ENCODE data around the gene ASCL2. TPM values are rescaled to one million over a fixed set of nuclear protein-coding genes. Genes with fewer than 3 reads are reported as not detected.

Gene ASCL2
- total RNA-seq, 4 donors from 2014 or later: 1.0 to 1.6 (median 1.5) TPM; not detected in 1

GRCh38 chr11:2251138-2251537 is 19.2 kb downstream of the ASCL2 start:
- TF ChIP-seq, protein P1, sequence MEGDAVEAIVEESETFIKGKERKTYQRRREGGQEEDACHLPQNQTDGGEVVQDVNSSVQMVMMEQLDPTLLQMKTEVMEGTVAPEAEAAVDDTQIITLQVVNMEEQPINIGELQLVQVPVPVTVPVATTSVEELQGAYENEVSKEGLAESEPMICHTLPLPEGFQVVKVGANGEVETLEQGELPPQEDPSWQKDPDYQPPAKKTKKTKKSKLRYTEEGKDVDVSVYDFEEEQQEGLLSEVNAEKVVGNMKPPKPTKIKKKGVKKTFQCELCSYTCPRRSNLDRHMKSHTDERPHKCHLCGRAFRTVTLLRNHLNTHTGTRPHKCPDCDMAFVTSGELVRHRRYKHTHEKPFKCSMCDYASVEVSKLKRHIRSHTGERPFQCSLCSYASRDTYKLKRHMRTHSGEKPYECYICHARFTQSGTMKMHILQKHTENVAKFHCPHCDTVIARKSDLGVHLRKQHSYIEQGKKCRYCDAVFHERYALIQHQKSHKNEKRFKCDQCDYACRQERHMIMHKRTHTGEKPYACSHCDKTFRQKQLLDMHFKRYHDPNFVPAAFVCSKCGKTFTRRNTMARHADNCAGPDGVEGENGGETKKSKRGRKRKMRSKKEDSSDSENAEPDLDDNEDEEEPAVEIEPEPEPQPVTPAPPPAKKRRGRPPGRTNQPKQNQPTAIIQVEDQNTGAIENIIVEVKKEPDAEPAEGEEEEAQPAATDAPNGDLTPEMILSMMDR (IDR thresholded peaks at IDR 0.05): no peak
- TF ChIP-seq POLR2A (IDR thresholded peaks at IDR 0.05): no peak
- H3K27ac ChIP-seq: no peak overlapping the region
- intact Hi-C loops (cut with DNase I; ENCODE audit: low total_unique reads): no loop called here
- no peaks in the 10 kb centered on the region for H3K36me3 ChIP-seq
- no peak overlapping the region for H3K4me3 ChIP-seq
- H3K27me3 ChIP-seq: peaks cover 0 to 3% of the 10 kb centered on the region in 2 donors
- H3K4me1 ChIP-seq: no peaks in the 10 kb centered on the region
- DNase-seq: no peak
- H3K9me3 ChIP-seq: no peaks in the 10 kb centered on the region

GRCh38 chr11:2250485-2250884 is 19.9 kb downstream of the ASCL2 start:
- intact Hi-C loops (cut with DNase I; ENCODE audit: low total_unique reads): no loop called here

DNA sequence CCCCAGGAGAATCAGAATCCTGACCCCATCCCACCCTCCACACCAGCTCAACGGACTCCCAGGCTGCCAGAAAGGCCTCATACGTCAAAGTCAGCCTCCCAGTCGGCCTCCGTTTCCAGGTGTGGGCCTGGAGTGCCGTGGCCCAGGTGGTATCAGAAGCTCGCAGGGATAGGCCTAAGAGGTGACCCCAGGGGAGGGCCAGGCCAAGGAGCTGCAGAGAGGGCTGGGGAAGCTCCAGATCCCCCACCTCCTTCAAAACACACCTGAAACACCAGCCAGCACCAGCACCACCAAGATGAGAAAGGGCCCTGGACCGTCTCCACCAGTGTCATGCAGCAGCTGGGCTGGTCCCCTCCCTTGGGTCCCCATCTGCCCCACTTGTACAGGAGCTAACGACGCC is 20.3 kb downstream of the ASCL2 start:
- TF ChIP-seq, protein P1 (IDR thresholded peaks at IDR 0.05): no peak
- no peak for TF ChIP-seq POLR2A (IDR thresholded peaks at IDR 0.05)
- DNase-seq: no peak
- Histone ChIP-seq H3K4me3 (no peak overlapping the region), H3K4me1 (no peaks in the 10 kb centered on the region), H3K27ac (no peak overlapping the region), H3K27me3 (peaks cover 0 to 4% of the 10 kb centered on the region in 2 donors), H3K9me3 (no peaks in the 10 kb centered on the region), H3K36me3 (no peaks in the 10 kb centered on the region)
- intact Hi-C loops (cut with DNase I; ENCODE audit: low total_unique reads): no loop called here

More at GRCh38 chr11:2250485-2250884, 19.9 kb downstream of the ASCL2 start:
- TF ChIP-seq, protein P1 (IDR thresholded peaks at IDR 0.05): no peak
- no peak for TF ChIP-seq POLR2A (IDR thresholded peaks at IDR 0.05)
- no peak for DNase-seq
- H3K27ac ChIP-seq: no peak overlapping the region
- H3K4me3 ChIP-seq: no peak overlapping the region
- H3K36me3 ChIP-seq: no peaks in the 10 kb centered on the region
- H3K27me3 ChIP-seq: peaks cover 0 to 4% of the 10 kb centered on the region in 2 donors
- H3K4me1 ChIP-seq: no peaks in the 10 kb centered on the region
- H3K9me3 ChIP-seq: no peaks in the 10 kb centered on the region

GRCh38 chr11:2249189-2249916 is 21.0 kb downstream of the ASCL2 start:
- TF ChIP-seq, protein P1 (IDR thresholded peaks at IDR 0.05): no peak
- no peak for TF ChIP-seq POLR2A (IDR thresholded peaks at IDR 0.05)
- no peak for DNase-seq

DNA sequence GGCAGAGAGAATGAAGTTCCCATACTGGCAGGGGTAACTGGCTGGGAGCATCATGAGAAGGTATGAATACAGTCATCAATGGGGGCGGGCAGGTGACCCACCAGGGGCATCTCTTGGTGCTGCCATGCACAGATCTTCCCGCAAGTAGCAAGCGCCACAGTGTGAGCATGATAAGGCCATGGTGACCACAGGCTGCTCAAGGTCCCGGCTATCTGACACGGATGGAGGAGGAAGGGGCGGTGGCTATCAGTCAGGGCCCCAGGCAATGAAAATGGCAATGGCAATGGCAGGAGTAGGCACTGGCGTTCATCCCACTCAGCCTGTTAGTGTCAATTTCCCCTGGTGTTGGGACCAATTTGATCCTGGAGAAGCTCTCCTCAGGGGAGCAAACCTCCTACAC is 21.6 kb downstream of the ASCL2 start:
- Histone ChIP-seq H3K9me3 (no peaks in the 10 kb centered on the region), H3K4me1 (no peaks in the 10 kb centered on the region), H3K36me3 (no peaks in the 10 kb centered on the region), H3K4me3 (no peak overlapping the region), H3K27ac (no peak overlapping the region), H3K27me3 (peaks cover 0 to 4% of the 10 kb centered on the region in 2 donors)
- TF ChIP-seq, protein P1 (IDR thresholded peaks at IDR 0.05): no peak
- TF ChIP-seq POLR2A (IDR thresholded peaks at IDR 0.05): no peak
- DNase-seq: no peak
- intact Hi-C loops (cut with DNase I; ENCODE audit: low total_unique reads): no loop called here

More at GRCh38 chr11:2249189-2249916, 21.0 kb downstream of the ASCL2 start:
- Histone ChIP-seq H3K27me3 (peaks cover 0 to 4% of the 10 kb centered on the region in 2 donors), H3K27ac (no peak overlapping the region), H3K36me3 (no peaks in the 10 kb centered on the region), H3K4me1 (no peaks in the 10 kb centered on the region), H3K9me3 (no peaks in the 10 kb centered on the region), H3K4me3 (no peak overlapping the region)
- intact Hi-C loops (cut with DNase I; ENCODE audit: low total_unique reads): no loop called here

All from uterus (tissue), 4 donors.